22Rv1 (cell line): Measurements from ENCODE around the gene KCNQ1.

ENCODE experiments used
- CTCF ChIP-seq: fragments of 450-650 bp; IDR thresholded peaks from 2 replicates; pipeline ENCODE4 v1.5.1; 2017; ENCODE audit warnings: mild to moderate bottlenecking
- ZFX ChIP-seq: fragments of 450-650 bp; IDR thresholded peaks from 2 replicates; pipeline ENCODE4 v1.6.1; 2017; ENCODE audit warnings: antibody characterized with exemption, borderline replicate concordance

GRCh38 chr11:2796508-2797113 lies 351.8 kb downstream of the KCNQ1 start:
- TF ChIP-seq CTCF (no peak), ZFX (no peak)
